Stimulated activated CD8-positive, alpha-beta memory T cell treated with anti-CD3 and anti-CD28 coated beads, Interleukin-15, amount 100 ng/mL, for 1 hour (primary cell): ENCODE results near the gene MLLT10.

Experiments used
- DNase-seq: peaks from one replicate; pipeline ENCODE4 v3.0.0-alpha.2; 2020; ENCODE audit warnings: low read depth

Gene MLLT10

GRCh38 chr10:21791276-21791675 is 257.2 kb downstream of the MLLT10 start:
- no peak for DNase-seq
